Left renal pelvis (tissue), 4 donors: Measurements from ENCODE around the gene DSCAML1. TPM values are rescaled to one million over a fixed set of nuclear protein-coding genes. Genes with fewer than 3 reads are reported as not detected.
A peak's percentile ranks its signal among the peaks of the same experiment; 100 is the strongest.
"Not testable (repeated sequence)": the region's sequence is repeated elsewhere in the genome, so short reads cannot be mapped to it uniquely, and the experiment has no call there.

ENCODE experiments used
- DNase-seq, 4 donors: peaks; one replicate each; pipeline ENCODE4 v3.0.0-alpha.2; 2013; ENCODE audit warnings: low read depth in 4 of 4, low spot score in 3 of 4
- polyA plus RNA-seq, 4 donors: library from polyadenylated mRNA; unstranded; fragments of 120-200 nt; gene quantifications; one replicate each; pipeline ENCODE4 v1.2.1, GENCODE V29; 2013; ENCODE audit not compliant: insufficient read length in 4 of 4

The DSCAML1 gene
- polyA plus RNA-seq, 4 donors = 0.25 to 3.4 (median 1.9) TPM

GRCh38 chr11:117766026-117766425 lies 31.0 kb downstream of the DSCAML1 start:
- no peak for DNase-seq

- no peak for DNase-seq
Observed at GRCh38 chr11:117765068-117765467, 31.9 kb downstream of the DSCAML1 start.

- DNase-seq = not testable (repeated sequence)
Observed at GRCh38 chr11:117763465-117763864, 33.6 kb downstream of the DSCAML1 start.

GRCh38 chr11:117761993-117762392 lies 35.0 kb downstream of the DSCAML1 start:
- no peak for DNase-seq

GRCh38 chr11:117759305-117759704 lies 37.7 kb downstream of the DSCAML1 start:
- DNase-seq = peak in 3 of 4 donors; percentile 10 to 58 (median 16)

- DNase-seq = no peak
Observed at GRCh38 chr11:117754030-117754429, 43.0 kb downstream of the DSCAML1 start.

GRCh38 chr11:117752721-117753237 lies 44.2 kb downstream of the DSCAML1 start:
- DNase-seq = no peak

- no peak for DNase-seq
Observed at GRCh38 chr11:117752071-117752470, 44.9 kb downstream of the DSCAML1 start.

GRCh38 chr11:117750916-117751662 lies 45.9 kb downstream of the DSCAML1 start:
- no peak for DNase-seq

- DNase-seq = no peak
Observed at GRCh38 chr11:117750357-117750756, 46.7 kb downstream of the DSCAML1 start.

GRCh38 chr11:117749541-117749910 lies 47.5 kb downstream of the DSCAML1 start:
- DNase-seq = no peak

GRCh38 chr11:117748771-117749540 lies 48.1 kb downstream of the DSCAML1 start:
- DNase-seq = no peak

GRCh38 chr11:117747892-117748291 lies 49.1 kb downstream of the DSCAML1 start:
- no peak for DNase-seq

- DNase-seq = no peak
Observed at GRCh38 chr11:117745346-117745745, 51.7 kb downstream of the DSCAML1 start.

- DNase-seq = no peak
Observed at GRCh38 chr11:117744471-117745150, 52.4 kb downstream of the DSCAML1 start.

- DNase-seq = no peak
Observed at GRCh38 chr11:117743121-117743815, 53.7 kb downstream of the DSCAML1 start.

GRCh38 chr11:117738246-117738957 lies 58.6 kb downstream of the DSCAML1 start:
- no peak for DNase-seq

GRCh38 chr11:117735350-117735977 lies 61.6 kb downstream of the DSCAML1 start:
- no peak for DNase-seq

GRCh38 chr11:117734601-117735024 lies 62.4 kb downstream of the DSCAML1 start:
- DNase-seq = no peak
